HG03469 (cell line): ENCODE data around the gene TUFM.
"Not testable (repeated sequence)": the region's sequence is repeated elsewhere in the genome, so short reads cannot be mapped to it uniquely, and the experiment has no call there.

Experiments used
- ATAC-seq: cut with Tn5 transposase; IDR thresholded peaks from one replicate; pipeline ENCODE4 v1.9.1; 2021; ENCODE audit warnings: mild to moderate bottlenecking, moderate library complexity, moderate number of reproducible peaks; ENCODE audit not compliant: unreplicated experiment

TUFM gene

DNA sequence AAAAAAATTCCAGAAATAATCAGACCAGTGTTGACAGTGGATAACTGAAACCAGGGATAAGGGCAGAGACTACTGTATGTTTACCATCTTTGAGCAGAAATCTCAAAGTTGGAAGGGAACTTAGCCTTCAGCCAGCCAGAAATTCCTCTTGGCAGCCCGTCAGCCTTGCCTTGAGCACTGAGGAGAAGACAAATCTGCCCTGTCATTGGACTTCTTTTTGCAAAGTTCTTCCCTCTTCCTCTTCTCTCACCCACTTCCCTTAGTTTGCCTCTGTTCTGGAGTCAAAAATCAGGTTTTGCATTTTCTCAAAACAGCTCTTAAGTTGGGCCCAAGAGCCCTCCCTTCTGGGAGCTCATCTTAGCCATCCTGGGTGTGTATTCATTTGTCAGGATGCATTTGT is 6.2 kb downstream of the TUFM start:
- no peak for ATAC-seq

- no peak for ATAC-seq
These were observed 7.0 kb downstream of the TUFM start for GRCh38 chr16:28839004-28839639.

GRCh38 chr16:28838558-28838918 is 7.6 kb downstream of the TUFM start:
- no peak for ATAC-seq

DNA sequence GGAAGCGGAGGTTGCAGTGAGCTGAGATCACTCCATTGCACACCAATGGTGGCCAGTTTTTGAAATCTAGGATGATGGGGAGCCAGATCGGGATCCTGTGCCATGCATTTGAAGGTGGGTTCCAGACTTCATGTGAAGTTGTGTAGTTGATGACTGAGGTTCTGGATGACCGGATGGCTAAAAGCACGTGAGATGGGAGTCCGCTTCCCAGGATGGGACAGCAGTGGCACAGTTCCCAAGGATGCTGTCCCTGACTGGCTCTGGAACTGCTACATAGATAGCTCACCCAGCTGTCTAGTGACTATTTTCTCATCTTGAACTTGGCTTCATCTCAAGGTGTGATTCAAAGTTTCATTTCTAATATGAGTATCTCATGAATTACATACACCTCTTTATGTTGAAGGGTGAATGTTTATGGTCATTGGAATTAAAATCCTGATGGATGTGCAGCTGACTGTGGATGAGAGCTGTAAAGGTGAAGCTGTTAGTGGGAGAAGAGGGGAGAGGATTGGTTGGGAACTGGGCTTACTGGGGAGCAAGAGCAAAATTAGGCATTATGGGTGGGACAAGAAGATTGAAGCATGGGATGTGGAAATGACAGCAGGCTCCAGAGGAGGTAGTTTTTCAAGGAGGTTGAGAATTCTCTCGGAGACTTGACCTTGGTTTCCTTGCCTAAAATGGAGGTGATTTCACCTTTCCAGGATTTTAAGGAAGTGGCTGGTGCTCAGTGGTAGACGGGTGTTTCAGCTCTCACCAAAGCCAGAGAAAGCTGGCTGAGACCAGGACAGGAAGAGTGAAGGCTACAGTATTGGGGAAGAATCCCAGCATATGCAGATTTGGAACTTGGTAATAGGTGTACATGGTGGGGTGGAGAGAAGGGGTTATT is 8.2 kb downstream of the TUFM start:
- no peak for ATAC-seq

- no peak for ATAC-seq
These were observed 9.4 kb downstream of the TUFM start for GRCh38 chr16:28836761-28837064.

DNA sequence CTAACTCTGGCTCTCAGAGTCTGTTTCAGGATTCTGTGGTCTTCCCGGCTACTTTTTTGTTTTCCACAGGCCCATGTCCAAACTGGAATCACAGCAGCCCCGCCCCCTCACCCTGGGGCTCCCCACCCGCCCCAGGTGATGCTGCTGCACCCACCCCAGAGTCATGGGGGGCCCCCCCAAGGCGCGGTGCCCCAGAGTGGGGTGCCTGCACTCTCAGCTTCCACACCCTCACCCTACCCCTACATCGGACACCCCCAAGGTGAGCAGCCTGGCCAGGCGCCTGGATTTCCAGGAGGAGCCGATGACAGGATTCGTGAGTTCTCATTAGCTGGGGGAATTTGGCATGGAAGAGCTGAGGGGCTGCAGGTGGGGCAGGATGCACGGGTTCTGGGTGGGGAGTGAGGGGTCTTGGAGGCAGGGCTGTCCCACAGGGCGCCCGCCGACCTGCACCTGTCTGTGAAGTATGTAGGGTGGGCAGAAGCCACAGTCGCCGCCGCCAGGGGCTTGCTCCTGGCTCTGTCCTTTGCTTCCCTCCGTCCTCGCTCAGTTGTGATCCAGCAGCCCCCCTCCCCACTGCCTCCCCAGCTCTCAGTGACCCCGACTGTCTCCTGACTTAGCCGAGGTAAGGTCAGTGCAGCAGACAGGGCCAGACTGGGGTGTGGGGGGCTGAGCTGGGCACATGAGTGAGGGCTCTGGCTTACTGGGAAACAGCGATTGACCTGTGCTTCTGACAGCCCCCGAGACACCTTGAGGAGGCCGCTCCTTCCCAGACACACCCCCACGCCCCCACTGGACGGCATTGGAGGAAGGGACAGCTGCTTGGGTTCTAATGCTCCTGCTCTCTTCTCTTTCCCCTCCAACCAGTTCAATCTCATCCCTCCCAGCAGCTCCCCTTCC is 10.0 kb downstream of the TUFM start:
- ATAC-seq: no peak

- no peak for ATAC-seq
These were observed 11.0 kb downstream of the TUFM start for GRCh38 chr16:28834873-28835863.

- no peak for ATAC-seq
These were observed 11.8 kb downstream of the TUFM start for GRCh38 chr16:28834349-28834748.

DNA sequence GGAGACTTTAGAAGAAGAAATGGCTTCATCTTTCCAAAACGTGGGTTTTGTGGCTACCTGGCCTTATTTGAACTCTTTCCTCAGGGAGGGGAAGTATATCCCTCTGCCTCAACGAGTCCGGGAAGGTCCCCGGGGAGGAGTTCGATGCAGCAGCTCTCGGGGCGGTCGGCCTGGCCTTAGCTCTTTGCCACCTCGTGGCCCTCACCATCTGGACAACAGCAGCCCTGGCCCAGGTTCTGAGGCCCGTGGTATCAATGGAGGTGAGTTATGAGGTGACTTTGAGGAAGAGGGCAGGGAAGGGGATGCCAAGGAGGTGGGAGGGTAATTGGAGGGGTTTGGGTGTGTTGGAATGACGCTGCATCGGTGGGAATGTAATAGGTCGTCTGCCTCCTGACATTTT is 15.6 kb downstream of the TUFM start:
- ATAC-seq: no peak

- ATAC-seq: no peak
These were observed 16.4 kb downstream of the TUFM start for GRCh38 chr16:28829747-28830146.

GRCh38 chr16:28826141-28826540 is 20.0 kb downstream of the TUFM start:
- ATAC-seq: no peak

- ATAC-seq: no peak
These were observed 21.5 kb downstream of the TUFM start for GRCh38 chr16:28824717-28824973.

GRCh38 chr16:28823873-28824716 is 22.1 kb downstream of the TUFM start:
- peak; percentile 25 for ATAC-seq

- ATAC-seq: peak; percentile 14
These were observed 22.8 kb downstream of the TUFM start for GRCh38 chr16:28823291-28823872.

DNA sequence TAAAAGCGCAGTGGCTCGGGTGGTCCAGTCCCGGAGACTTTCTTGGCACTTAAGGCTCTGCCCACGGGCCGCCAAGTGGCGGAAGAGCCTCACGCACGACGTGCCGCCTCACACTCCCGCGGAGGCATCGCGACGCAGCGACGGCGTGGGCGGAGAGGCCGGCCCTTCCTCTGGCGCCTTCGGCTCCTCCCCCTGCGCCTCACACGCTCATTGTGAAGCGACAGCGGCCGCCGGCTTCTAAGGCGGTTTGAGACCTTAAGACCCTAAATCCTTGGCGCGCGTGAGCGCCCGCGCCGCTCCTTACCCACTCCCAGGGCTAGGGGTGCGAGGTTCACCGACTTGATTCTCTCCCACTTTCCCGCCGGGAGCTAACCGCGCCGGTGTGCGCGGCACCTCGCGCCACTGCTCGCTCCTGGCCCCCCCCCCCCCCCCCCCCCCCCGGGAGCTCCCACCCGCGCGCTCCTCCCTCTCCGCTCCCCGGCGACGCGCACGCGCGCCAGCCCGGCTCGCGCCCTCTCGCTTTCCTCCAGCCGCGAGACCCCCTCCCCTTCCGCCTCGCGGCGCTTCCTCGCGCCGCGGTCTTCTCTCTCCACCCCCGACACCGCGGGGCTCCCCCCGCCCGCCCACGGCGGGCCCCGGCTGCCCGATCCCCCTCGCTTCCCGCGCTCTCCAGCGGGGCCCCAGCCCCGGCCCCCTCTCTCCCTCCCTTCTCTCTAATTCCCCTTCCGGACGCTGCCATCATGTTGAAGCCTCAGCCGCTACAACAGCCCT is 23.4 kb downstream of the TUFM start, which contains the start of gene ATXN2L:
TSS of gene ATXN2L (plus strand) at position 480 of the 771 bp plus-strand sequence. CDS start at position 741, 261 bp downstream.
- ATAC-seq: peak; percentile 37

- no peak for ATAC-seq
These were observed 24.2 kb downstream of the TUFM start for GRCh38 chr16:28821874-28822519.

DNA sequence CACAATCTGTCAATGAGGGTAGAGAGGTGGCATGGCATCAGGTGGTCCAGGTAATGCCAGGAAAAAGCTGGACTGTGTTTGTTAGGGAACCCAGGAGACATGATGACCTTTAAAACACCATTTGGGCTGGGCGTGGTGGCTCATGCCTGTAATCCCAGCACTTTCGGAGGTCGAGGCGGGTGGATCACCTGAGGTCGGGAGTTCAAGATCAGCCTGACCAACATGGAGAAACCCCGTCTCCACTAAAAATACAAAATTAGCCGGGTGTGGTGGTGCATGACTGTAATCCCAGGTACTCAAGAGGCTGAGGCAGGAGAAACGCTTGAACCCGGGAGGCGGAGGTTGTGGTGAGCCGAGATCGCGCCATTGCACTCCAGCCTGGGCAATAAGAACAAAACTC is 25.6 kb downstream of the TUFM start:
- ATAC-seq: not testable (repeated sequence)

- no peak for ATAC-seq
These were observed 26.1 kb downstream of the TUFM start for GRCh38 chr16:28820016-28820415.
